Adrenal gland (tissue), 12 donors: ENCODE results near the gene LAMB4. TPM values are rescaled to one million over a fixed set of nuclear protein-coding genes. Genes with fewer than 3 reads are reported as not detected.
A peak's percentile ranks its signal among the peaks of the same experiment; 100 is the strongest.

Experiments
- DNase-seq, 7 donors: peaks; one replicate each; pipeline ENCODE4 v3.0.0-alpha.2; 2019 to 2020
- H3K27ac ChIP-seq, 5 donors: fragments of 200-600 bp; sonication (generic) in 4 of 5; 1 replicate in 3 of 5; 2 replicates in 2 of 5; pipeline versions ENCODE4 v1.5.1 to v1.8.0; 2016 to 2020; ENCODE audit warnings: mild to moderate bottlenecking in 1 of 5
- H3K27me3 ChIP-seq: fragments of 200-600 bp; 2 replicates; pipeline ENCODE4 v1.8.0; 2021
- H3K36me3 ChIP-seq, 2 donors: fragments of 200-600 bp; replicated peaks in 1 of 2; 1 replicate in 1 of 2; 2 replicates in 1 of 2; pipeline versions ENCODE4 v1.5.1 to v1.8.0; 2018 to 2022
- H3K4me1 ChIP-seq, 2 donors: fragments of 200-600 bp; replicated peaks in 1 of 2; 1 replicate in 1 of 2; 2 replicates in 1 of 2; pipeline versions ENCODE4 v1.5.1 to v1.8.0; 2018 to 2021
- H3K4me3 ChIP-seq, 4 donors: fragments of 200-600 bp; sonication (generic) in 3 of 4; one replicate each; pipeline ENCODE4 v1.5.1; 2016 to 2018
- H3K9me3 ChIP-seq, 3 donors: fragments of 200-600 bp; sonication (generic) in 1 of 3; replicated peaks in 1 of 3; 1 replicate in 2 of 3; 2 replicates in 1 of 3; pipeline versions ENCODE4 v1.5.1 to v1.8.0; 2016 to 2021
- POLR2A ChIP-seq, 2 donors: fragments of 450-650 bp; IDR thresholded peaks; one replicate each; pipeline ENCODE4 v1.6.1; 2017; ENCODE audit warnings: antibody characterized with exemption in 2 of 2, mild to moderate bottlenecking in 2 of 2, moderate library complexity in 1 of 2
- WGBS, 4 donors: extraction: QIAGEN DNeasy Blood & Tissue Kit in 2 of 4; methylation state at CpG; one replicate each; pipeline versions ENCODE4 v1.1.5 to v1.1.7; 2013 to 2017; 5-methylcytosine and 5-hydroxymethylcytosine counted together
- intact Hi-C, 2 donors: fragments of 100-400 bp; cut with DNase I; formaldehyde crosslinking; loops; one replicate each; pipeline versions ENCODE4 v1.14.1 to v1.15.0; 2022 to 2023
- polyA plus RNA-seq, 3 donors: library from polyadenylated mRNA; stranded (reverse); fragments of 200-250 nt in 2 of 3; fragments of 350-450 nt in 1 of 3; fragmentation: Illumina TruSeq in 1 of 3; extraction: RNeasy Lipid Tissue Mini Kit (QIAGEN cat#74804) in 1 of 3; gene quantifications; one replicate each; pipeline ENCODE4 v1.2.3, GENCODE V29; 2013 to 2014
- total RNA-seq, 9 donors: library from RNA; depleted of rRNA in 4 of 9; stranded (reverse); fragments of >200 nt in 4 of 9; fragments of 120-200 nt in 1 of 9; fragmentation: NEBNext Ultra II Directional in 1 of 9; extraction: Animal tissue kit (Norgen Biotek cat#: 25700) in 1 of 9; gene quantifications; one replicate each; pipeline versions ENCODE4 v1.1.0 to v1.2.4, GENCODE V29; 2013 to 2023
- TF ChIP-seq, protein P1 (sequence below), 6 experiments: fragments of 450-650 bp in 4 of 6; fragments of 200-600 bp in 2 of 6; sonication (generic) in 1 of 6; IDR thresholded peaks; 1 replicate in 5 of 6; 2 replicates in 1 of 6; pipeline versions ENCODE4 v1.5.1 to v1.8.0; 2016 to 2021; ENCODE audit warnings: antibody characterized with exemption in 6 of 6, mild to moderate bottlenecking in 2 of 6, moderate library complexity in 1 of 6
- donor health status: healthy with polysubstance abuse.
- donor health status: Bipolar disorder and iron deficiency.
- donor health status: DM: yes; HTN: yes; CAD: no.
- donor health status: DM: no; HTN: no; CAD: no.
- donor health status: DM: no; HTN: no; CAD: no.
- donor health status: DM: yes; HTN: yes; CAD: no.

LAMB4 gene
- total and polyA plus RNA-seq, 12 donors = 0.12 to 1.0 (median 0.27) TPM; not detected in 5

- no peaks in the 10 kb centered on the region for H3K36me3 ChIP-seq
- no peak for DNase-seq
- no peaks in the 10 kb centered on the region for H3K9me3 ChIP-seq
- no peaks in the 10 kb centered on the region for H3K4me1 ChIP-seq
- H3K27me3 ChIP-seq = no peaks in the 10 kb centered on the region
- 91 to 98% (median 94%) methylated on average over 4 of the region's 4 CpGs for WGBS, 4 donors
- TF ChIP-seq, protein P1, sequence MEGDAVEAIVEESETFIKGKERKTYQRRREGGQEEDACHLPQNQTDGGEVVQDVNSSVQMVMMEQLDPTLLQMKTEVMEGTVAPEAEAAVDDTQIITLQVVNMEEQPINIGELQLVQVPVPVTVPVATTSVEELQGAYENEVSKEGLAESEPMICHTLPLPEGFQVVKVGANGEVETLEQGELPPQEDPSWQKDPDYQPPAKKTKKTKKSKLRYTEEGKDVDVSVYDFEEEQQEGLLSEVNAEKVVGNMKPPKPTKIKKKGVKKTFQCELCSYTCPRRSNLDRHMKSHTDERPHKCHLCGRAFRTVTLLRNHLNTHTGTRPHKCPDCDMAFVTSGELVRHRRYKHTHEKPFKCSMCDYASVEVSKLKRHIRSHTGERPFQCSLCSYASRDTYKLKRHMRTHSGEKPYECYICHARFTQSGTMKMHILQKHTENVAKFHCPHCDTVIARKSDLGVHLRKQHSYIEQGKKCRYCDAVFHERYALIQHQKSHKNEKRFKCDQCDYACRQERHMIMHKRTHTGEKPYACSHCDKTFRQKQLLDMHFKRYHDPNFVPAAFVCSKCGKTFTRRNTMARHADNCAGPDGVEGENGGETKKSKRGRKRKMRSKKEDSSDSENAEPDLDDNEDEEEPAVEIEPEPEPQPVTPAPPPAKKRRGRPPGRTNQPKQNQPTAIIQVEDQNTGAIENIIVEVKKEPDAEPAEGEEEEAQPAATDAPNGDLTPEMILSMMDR (IDR thresholded peaks at IDR 0.05) = no peak
- TF ChIP-seq POLR2A (IDR thresholded peaks at IDR 0.05) = no peak
- no peak overlapping the region for H3K27ac ChIP-seq
- H3K4me3 ChIP-seq = no peak overlapping the region
- intact Hi-C loops = no loop called here
These were observed 111.5 kb downstream of the LAMB4 start for GRCh38 chr7:108018668-108019067.

DNA sequence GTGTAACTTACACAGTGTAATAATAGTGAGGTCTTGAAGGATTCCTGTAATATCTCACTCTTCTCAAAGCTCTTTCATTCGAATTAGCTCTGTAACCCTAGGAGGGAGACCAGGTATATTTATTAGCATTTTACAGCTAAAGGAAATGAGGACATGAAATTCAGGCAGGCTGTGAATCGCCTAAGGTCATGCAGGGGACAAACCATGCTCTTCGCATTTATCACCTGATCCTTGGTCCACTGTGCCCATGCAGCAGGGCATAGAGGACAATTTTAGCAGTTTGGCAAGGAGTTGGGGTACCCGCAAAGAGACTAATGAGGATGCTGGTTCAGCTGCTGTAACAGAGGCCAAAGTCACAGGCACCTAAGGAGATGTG, 112.4 kb downstream of the LAMB4 start:
- TF ChIP-seq POLR2A (IDR thresholded peaks at IDR 0.05) = no peak
- TF ChIP-seq, protein P1 (IDR thresholded peaks at IDR 0.05) = no peak
- Histone ChIP-seq H3K36me3 (no peaks in the 10 kb centered on the region), H3K27ac (no peak overlapping the region), H3K9me3 (no peaks in the 10 kb centered on the region), H3K27me3 (no peaks in the 10 kb centered on the region), H3K4me3 (no peak overlapping the region), H3K4me1 (no peaks in the 10 kb centered on the region)
- intact Hi-C loops = no loop called here
- WGBS, 4 donors = 63 to 84% (median 79%) methylated on average over 4 of the region's 4 CpGs
- DNase-seq = no peak

DNA sequence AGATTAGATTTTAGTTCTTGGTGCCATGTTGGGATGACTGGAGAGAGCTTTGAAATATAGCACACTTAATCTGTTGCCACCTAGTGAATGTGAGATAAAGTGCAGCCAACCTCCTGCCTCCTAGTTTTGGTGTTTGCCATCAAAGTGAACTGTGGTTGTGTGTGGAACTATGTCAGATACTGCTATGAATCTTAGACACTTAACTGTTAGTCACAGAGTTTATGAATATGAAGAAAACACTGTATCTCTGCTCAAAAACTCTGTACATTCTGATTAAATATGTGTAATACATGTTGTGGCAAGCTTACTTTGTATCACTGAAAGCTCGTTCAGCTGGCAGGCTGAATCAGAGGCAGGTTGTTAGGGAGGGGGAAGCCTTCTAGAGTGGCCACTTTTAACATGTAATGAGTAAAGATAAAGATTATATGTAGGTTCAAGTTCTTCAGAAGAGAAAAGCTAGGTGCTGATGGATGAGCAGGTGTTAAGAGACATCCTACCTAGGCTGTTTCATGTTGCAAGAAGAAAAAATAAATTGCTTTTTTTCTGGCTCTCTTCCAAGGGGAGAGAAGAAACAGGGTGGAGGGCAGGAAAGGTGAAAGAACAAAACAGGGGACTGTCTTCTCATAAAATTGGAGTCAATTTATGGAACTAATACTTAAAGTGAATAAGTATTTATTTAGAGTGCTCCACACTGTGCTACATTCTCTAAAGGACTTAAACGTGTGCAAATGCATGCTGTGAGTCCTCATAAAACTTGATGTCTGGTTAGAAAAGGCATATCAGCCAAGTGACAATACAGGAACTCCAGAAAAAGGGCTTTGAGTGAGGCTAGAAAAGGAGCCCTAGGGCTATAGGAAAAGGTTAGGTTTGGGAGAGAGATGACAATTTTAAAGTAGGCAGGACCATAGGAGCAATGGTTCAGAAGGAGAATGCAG, 113.1 kb downstream of the LAMB4 start:
- intact Hi-C loops = no loop called here
- H3K4me3 ChIP-seq = no peak overlapping the region
- no peak for TF ChIP-seq POLR2A (IDR thresholded peaks at IDR 0.05)
- TF ChIP-seq, protein P1 (IDR thresholded peaks at IDR 0.05) = peak in 5 of 6 experiments; percentile 33 to 49 (median 46)
- no peaks in the 10 kb centered on the region for H3K9me3 ChIP-seq
- H3K36me3 ChIP-seq = no peaks in the 10 kb centered on the region
- H3K27me3 ChIP-seq = no peaks in the 10 kb centered on the region
- H3K4me1 ChIP-seq = no peaks in the 10 kb centered on the region
- H3K27ac ChIP-seq = no peak overlapping the region
- 40 to 62% (median 58%) methylated on average over 2 of the region's 2 CpGs for WGBS, 4 donors
- DNase-seq = peak in 1 of 7 donors; percentile 41

DNA sequence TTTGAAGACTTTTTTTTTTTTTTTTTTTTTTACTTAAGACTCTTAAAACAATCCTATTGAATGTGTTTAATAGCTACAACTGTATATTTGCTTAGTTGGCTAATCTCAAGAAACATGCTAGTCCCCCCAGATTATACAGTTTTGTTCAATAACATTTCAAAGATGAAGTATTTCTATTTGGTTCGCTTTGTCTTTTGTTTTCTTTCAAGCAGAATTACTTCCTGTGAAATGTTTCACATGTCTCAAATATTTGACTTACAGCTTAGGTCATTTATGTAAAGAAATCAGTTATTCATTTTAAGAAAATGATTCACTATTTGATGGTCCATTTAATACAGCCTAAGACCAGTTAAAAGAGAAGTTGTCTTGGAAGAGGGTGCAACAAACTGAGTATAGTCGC, 114.4 kb downstream of the LAMB4 start:
- Histone ChIP-seq H3K4me1 (no peaks in the 10 kb centered on the region), H3K9me3 (no peaks in the 10 kb centered on the region), H3K4me3 (no peak overlapping the region), H3K36me3 (no peaks in the 10 kb centered on the region), H3K27me3 (no peaks in the 10 kb centered on the region), H3K27ac (no peak overlapping the region)
- WGBS, 4 donors = 73 to 91% (median 85%) methylated on average over 2 of the region's 2 CpGs
- TF ChIP-seq, protein P1 (IDR thresholded peaks at IDR 0.05) = no peak
- TF ChIP-seq POLR2A (IDR thresholded peaks at IDR 0.05) = no peak
- no peak for DNase-seq
- intact Hi-C loops = no loop called here
